ENCODE data around the gene PSMB10.

PSMB10 gene

DNA sequence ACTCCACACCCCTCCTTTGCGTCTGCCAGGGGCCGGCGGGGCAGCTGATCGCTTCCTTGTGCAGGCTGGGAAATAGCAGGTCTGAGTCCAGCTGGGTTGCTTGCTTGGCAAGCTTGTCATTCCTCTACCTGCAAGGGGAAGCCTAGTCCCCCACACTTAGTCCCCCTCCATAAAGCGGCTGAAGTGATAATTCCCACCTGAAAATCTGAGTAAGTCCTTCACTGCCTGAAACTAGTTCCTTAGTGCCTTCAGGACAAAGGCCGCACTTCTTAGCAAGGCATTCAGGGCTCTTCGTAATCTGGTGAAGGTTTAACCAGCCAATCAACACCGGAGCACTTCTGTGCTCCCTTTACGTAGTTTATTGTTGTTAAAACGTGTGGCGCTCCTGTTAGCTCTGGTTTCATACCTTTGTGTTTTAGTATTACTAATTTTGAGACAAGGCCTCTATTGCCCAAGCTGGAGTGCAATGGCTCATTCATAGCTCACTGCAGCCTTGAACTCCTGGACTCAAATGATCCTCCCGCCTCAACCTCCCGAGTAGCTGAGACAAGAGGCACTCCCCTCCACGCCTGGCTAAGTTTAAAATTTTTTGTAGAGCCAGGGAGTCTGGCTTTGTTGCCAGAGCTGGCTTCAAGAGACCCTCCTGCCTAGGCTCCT is 42.8 kb downstream of the PSMB10 start:
- no peak for DNase-seq (ENCODE audit: low read depth in 3 of 3)

DNA sequence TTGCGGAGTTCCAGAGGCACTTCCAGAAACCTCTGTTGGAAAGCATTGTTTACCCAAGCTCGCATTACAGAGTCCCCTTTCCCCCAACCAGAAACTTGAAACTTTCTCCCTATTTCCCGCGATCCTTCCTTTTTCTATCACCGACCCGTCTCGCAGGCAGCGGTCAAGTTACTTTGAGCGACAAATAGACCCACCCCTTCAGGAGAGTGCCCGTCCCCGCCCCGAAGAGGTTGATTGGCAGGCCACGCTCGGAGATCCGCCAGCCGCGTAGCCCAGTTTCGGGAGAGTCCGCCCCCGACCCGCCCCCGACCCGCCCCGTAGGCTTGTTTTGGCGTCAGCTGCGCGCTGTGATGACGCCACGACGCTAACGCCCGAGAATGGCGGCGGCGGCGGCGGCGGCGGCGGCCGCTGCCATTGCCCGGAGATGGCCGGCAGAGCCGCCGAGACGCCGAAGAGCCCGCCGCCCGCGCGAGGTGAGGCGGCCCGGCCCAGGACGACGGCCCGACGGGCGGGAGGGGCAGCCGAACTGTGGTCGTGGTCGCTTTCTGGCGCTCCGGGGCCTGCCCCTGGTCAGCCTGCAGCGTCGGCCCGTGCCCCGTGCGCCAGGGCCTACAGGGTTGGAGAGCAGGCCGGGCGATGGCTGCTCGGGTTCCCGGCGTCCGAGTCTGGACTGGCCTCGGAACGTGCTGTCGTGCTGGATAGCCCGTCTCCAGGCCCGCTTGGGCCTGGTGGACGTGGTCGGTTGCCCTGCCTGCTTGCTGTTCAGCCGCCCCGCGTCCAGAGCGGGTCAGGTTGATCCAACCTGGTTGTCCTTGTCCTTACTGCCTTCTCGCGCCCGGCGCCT is 43.5 kb downstream of the PSMB10 start, which contains the start of gene PSKH1:
Gene PSKH1 (plus strand): TSS at position 356 of the 844 bp plus-strand sequence. CDS start 15,496 bp downstream, outside the sequence.
- peak; percentile 89 to 95 (median 92) for DNase-seq (ENCODE audit: low read depth in 3 of 3)

DNA sequence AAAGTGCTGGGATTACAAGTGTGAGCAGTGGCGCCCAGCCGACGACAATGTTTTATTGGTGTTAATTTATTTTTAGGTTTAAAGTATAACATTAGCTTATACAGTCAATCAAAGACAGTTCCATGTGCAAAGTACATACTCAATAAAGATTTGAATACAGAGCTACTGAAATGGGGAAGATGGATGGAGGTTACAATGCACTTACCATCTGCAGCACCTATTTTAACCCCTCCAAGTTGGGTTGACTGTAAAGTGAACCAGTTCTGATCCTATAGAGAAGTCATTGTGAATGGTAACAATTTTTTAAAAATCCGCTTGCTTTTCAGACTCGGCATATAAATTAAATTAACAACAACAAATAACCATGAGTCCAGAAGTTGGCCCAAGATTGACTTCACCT is 44.3 kb downstream of the PSMB10 start:
- no peak for DNase-seq (ENCODE audit: low read depth in 3 of 3)

DNA sequence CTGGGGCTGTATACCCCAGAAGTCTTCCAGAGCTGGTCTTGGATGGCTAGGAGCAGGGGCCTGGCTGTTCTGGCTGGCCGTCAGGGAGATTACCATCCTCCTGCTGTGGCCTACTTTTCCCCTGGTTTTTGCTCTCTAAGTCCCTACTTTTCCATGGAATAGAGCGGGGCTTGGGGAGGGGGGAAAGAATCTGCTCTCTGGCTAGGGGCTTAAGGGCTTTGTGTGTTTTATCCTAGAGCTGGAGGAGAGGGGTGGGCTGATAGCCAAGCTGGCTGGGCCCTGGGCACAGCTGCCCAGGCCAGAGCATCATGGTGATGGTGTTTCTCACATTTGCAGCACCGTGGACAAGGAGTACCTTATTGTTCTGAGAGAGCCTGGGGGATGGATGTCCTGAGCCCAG is 48.3 kb downstream of the PSMB10 start:
- no peak for DNase-seq (ENCODE audit: low read depth in 3 of 3)

DNA sequence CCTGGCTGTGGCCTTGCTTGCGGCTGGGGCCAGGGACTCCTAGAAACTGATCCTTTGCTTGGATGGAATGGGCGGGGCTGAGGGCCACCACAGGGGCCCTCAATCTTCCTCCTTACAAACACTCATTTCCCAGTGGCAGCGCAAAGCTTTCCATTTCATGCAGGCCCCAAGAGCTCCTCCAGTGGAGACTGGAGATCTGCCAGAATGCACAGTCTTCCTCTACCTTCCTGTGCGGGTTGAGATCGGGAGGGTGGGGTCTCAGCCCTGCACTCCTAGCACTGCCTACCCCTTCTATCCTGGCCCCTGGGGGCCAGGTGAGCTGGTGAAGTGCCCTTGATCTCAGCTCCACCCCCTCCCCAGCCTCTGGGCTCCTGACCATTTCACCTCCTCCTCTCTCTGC is 50.3 kb downstream of the PSMB10 start:
- DNase-seq (ENCODE audit: low read depth in 3 of 3) = no peak

DNA sequence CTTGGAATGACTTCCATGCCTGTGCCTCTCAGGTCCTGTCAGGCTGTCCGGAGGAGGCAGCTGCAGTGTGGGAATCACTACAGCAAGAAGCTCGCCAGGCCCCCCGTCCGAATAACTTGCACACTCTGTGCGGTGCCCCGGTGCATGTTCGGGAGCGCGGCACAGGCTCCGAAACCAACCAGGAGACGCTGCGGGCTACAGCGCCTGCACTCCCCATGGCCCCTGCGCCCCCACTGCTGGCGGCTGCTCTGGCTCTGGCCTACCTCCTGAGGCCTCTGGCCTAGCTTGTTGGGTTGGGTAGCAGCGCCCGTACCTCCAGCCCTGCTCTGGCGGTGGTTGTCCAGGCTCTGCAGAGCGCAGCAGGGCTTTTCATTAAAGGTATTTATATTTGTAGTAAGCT is 50.7 kb downstream of the PSMB10 start:
- DNase-seq (ENCODE audit: low read depth in 3 of 3) = no peak

DNA sequence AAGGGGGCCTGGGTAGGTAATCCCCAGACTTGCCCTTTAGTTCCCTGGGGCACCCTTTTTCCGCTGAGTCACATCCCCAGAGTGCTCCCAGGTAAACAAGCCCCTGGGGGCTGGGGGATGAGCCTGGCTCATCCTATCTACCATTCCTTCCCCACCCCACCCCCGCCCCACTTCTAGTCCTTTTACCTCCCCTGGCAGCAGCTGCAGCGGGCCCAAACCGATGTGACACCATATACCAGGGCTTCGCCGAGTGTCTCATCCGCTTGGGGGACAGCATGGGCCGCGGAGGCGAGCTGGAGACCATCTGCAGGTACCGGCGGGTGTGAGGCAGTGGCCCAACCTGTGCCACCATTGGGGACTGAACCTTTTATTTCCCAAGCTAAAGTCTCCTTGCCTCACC is 51.1 kb downstream of the PSMB10 start:
- DNase-seq (ENCODE audit: low read depth in 3 of 3) = no peak

DNA sequence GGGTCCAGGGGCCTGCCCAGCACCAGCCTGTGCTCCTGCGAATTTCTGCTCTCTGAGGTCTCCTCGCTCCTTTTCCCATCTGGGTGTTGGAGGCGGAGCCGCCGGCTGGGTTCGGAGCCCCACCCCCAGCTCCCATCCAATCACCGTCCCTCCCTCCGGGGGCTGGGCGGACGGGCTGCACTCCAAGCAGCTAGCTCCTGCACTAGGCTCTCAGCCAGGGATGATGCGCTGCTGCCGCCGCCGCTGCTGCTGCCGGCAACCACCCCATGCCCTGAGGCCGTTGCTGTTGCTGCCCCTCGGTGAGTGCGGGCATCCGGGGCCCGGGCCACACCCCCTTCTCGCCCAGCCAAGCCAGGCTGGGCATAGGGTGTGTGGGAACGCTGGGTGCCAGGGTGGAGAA is 52.0 kb downstream of the PSMB10 start, which contains the start of gene NRN1L:
Gene NRN1L (plus strand): TSS at position 202 of the 400 bp plus-strand sequence. CDS start 19 bp downstream, at position 221.
- no peak for DNase-seq (ENCODE audit: low read depth in 3 of 3)
